ENCODE data around the gene PRADC1.
A peak's percentile ranks its signal among the peaks of the same experiment; 100 is the strongest.

The PRADC1 gene

DNA sequence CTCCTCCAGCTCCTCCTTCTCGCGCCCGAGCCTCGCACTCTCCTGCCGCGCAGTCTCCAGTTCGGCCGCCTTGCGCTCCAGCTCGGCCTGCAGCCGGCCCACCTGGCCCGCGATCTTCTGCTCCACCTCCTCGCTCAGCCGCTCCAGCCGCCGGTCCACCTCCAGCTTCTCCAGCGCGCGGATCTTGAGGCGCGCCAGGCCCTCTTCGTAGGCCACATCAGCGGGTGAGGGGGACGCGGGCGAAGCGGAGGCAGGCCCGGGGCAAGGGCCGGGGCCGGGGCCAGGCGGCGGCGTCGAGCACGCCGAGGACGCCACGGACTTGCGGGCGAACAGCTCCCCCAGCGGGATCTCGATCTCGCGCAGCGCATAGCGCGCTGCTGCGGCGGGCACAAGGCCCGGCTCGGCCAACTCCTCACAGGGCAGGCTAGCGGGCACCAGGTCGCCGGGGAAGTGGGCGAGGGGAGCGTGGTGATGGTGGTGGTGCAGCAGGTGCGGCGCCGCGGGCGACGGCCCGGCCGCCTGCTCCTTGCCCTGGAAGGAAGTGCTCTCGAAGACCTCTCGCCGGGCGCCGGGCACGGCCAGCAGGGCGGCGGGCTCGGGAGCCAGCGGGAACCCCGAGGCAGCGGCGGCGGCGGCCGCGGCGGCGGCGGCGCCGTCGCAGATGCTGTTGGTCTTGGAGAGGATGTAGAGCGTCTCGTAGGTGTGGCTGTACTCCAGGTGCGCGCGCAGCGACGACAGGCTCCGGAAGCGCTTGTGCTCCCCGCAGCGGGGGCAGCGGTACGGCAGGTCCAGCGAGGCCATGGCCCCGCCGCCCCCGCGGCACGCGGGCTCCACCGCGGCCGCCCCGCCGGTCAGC lies 36.0 kb upstream of the PRADC1 start:
- TF ChIP-seq CEBPB (IDR thresholded peaks at IDR 0.05), result no peak
- TF ChIP-seq EGR1 (IDR thresholded peaks at IDR 0.05), result peak; percentile 47; the same call in 1 of the 2 replicates

DNA sequence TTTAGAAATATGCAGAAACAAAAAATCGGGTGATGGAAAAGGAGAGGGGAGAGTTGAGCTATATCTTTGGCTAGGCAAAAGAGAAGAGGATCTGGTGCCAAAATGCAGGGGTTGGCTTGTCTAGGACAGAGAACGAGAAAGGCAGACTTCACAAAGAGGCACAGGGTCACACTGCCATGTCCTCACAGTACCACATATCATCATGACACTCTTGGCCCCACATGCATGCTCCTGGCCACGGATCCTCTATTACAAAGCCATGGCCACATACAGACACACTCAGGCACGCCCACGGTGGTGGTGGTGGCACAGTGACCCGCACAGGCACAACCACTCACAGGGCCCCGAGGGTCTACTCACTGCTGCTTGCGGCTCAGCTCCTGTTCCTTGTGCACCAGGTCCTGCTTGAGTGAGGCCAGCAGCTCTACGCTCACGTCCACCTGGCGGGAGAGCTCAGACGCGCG lies 35.4 kb upstream of the PRADC1 start:
- TF ChIP-seq NFIC (IDR thresholded peaks at IDR 0.05) (no peak), CREB1 (IDR thresholded peaks at IDR 0.05; ENCODE audit: low read depth) (no peak), RAD21 (IDR thresholded peaks at IDR 0.05; ENCODE audit: low read depth) (no peak), TCF12 (IDR thresholded peaks at IDR 0.05; ENCODE audit: low read depth) (no peak), FOXM1 (IDR thresholded peaks at IDR 0.05; ENCODE audit: borderline replicate concordance, low read depth) (no peak), CEBPB (IDR thresholded peaks at IDR 0.05) (no peak), ZBTB7A (IDR thresholded peaks at IDR 0.05; ENCODE audit: low read depth) (no peak), TEAD4 (IDR thresholded peaks at IDR 0.05) (no peak)
- TF ChIP-seq, protein P1, sequence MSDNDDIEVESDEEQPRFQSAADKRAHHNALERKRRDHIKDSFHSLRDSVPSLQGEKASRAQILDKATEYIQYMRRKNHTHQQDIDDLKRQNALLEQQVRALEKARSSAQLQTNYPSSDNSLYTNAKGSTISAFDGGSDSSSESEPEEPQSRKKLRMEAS (IDR thresholded peaks at IDR 0.05), result no peak
- TF ChIP-seq, protein P2, sequence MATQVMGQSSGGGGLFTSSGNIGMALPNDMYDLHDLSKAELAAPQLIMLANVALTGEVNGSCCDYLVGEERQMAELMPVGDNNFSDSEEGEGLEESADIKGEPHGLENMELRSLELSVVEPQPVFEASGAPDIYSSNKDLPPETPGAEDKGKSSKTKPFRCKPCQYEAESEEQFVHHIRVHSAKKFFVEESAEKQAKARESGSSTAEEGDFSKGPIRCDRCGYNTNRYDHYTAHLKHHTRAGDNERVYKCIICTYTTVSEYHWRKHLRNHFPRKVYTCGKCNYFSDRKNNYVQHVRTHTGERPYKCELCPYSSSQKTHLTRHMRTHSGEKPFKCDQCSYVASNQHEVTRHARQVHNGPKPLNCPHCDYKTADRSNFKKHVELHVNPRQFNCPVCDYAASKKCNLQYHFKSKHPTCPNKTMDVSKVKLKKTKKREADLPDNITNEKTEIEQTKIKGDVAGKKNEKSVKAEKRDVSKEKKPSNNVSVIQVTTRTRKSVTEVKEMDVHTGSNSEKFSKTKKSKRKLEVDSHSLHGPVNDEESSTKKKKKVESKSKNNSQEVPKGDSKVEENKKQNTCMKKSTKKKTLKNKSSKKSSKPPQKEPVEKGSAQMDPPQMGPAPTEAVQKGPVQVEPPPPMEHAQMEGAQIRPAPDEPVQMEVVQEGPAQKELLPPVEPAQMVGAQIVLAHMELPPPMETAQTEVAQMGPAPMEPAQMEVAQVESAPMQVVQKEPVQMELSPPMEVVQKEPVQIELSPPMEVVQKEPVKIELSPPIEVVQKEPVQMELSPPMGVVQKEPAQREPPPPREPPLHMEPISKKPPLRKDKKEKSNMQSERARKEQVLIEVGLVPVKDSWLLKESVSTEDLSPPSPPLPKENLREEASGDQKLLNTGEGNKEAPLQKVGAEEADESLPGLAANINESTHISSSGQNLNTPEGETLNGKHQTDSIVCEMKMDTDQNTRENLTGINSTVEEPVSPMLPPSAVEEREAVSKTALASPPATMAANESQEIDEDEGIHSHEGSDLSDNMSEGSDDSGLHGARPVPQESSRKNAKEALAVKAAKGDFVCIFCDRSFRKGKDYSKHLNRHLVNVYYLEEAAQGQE (IDR thresholded peaks at IDR 0.05; ENCODE audit: low read depth), result no peak
- TF ChIP-seq, protein P3, sequence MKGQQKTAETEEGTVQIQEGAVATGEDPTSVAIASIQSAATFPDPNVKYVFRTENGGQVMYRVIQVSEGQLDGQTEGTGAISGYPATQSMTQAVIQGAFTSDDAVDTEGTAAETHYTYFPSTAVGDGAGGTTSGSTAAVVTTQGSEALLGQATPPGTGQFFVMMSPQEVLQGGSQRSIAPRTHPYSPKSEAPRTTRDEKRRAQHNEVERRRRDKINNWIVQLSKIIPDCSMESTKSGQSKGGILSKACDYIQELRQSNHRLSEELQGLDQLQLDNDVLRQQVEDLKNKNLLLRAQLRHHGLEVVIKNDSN (IDR thresholded peaks at IDR 0.05), result no peak

DNA sequence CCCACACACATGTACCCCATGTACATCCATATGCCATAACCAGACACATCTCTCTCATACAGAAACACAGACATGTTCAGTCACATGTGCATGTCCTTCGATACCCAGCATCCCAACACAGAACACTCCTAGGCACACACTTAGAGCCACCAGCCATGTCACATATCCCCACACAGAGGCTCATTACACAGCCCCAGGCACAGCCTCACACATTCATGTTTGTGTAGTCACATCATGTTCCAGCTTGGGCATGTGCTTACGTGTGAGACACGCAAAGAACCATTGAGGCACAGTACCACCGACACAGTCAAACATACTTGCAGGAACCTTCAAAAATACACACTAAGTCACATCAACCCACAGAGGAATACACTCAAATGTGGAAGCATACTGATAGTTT lies 34.0 kb upstream of the PRADC1 start:
- TF ChIP-seq TCF12 (IDR thresholded peaks at IDR 0.05; ENCODE audit: low read depth), result no peak
- no peak for TF ChIP-seq RAD21 (IDR thresholded peaks at IDR 0.05; ENCODE audit: low read depth)
- no peak for TF ChIP-seq CEBPB (IDR thresholded peaks at IDR 0.05)
- TF ChIP-seq CREB1 (IDR thresholded peaks at IDR 0.05; ENCODE audit: low read depth), result no peak
- TF ChIP-seq, protein P1 (IDR thresholded peaks at IDR 0.05), result no peak
- TF ChIP-seq NFIC (IDR thresholded peaks at IDR 0.05), result no peak
- no peak for TF ChIP-seq ZBTB7A (IDR thresholded peaks at IDR 0.05; ENCODE audit: low read depth)
- TF ChIP-seq EGR1 (IDR thresholded peaks at IDR 0.05), result no peak

DNA sequence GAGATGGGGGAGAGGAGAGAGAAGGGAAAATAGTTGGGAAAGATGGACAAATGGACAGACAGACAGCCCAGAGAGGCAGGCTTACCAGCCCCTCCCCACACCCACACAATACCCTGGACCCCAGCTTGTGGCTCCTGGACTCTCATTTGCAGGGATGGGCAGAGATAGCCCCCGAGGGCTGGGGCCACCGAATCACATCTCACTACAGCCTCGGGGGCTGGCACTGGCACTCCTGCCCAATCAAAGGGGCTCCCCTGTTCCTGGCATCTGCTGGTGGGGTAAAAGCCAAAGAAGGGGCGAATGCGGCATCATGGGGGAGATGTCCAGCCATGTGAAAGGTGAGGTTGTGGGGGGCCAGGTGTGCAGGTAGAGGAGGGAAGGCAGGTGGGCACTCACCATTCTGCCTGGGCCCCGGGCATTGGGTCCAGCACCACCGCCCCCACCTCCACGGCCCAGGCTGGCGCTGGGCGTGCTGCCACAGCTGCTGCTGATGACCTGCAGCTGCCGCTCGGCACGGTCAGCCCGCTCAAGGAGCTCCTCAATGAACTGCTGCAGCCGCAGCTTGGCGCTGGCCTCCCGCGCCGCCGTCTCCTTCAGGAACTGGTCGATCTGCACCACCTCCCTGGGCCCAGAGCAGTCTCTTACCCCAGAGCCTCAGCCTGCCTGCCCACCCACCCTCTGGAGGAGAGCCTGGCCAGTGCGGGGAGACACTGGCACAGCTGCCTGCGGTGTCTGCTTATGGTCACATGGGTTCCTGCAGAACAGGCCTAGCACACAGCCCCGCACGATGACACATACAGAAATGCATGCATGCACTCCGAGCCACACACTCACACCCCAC lies 33.2 kb upstream of the PRADC1 start:
- TF ChIP-seq EP300 (IDR thresholded peaks at IDR 0.05; ENCODE audit: borderline replicate concordance) (no peak), CEBPB (IDR thresholded peaks at IDR 0.05) (no peak), NFIC (IDR thresholded peaks at IDR 0.05) (no peak), RAD21 (IDR thresholded peaks at IDR 0.05; ENCODE audit: low read depth) (no peak), TCF12 (IDR thresholded peaks at IDR 0.05; ENCODE audit: low read depth) (no peak), EGR1 (IDR thresholded peaks at IDR 0.05) (no peak), FOXM1 (IDR thresholded peaks at IDR 0.05; ENCODE audit: borderline replicate concordance, low read depth) (no peak), YY1 (IDR thresholded peaks at IDR 0.05; ENCODE audit: low read depth) (no peak), ZBTB7A (IDR thresholded peaks at IDR 0.05; ENCODE audit: low read depth) (no peak), TAF1 (IDR thresholded peaks at IDR 0.05; ENCODE audit: low read depth) (no peak), CREB1 (IDR thresholded peaks at IDR 0.05; ENCODE audit: low read depth) (no peak), TEAD4 (IDR thresholded peaks at IDR 0.05) (no peak)
- TF ChIP-seq, protein P2 (IDR thresholded peaks at IDR 0.05; ENCODE audit: low read depth), result no peak
- TF ChIP-seq, protein P3 (IDR thresholded peaks at IDR 0.05), result no peak
- TF ChIP-seq, protein P1 (IDR thresholded peaks at IDR 0.05), result no peak
